Neural progenitor cell (in vitro differentiated cells): ENCODE data around the gene FAM124A. TPM values are rescaled to one million over a fixed set of nuclear protein-coding genes. Genes with fewer than 3 reads are reported as not detected.

Experiments
- DNase-seq: peaks from one replicate; pipeline ENCODE4 v3.0.0-alpha.2; 2016; ENCODE audit warnings: low spot score
- H2AFZ ChIP-seq: fragments of 200-600 bp; sonication (generic); replicated peaks from 2 replicates; pipeline ENCODE4 v1.6.1; 2016; ENCODE audit warnings: antibody characterized with exemption
- H3F3A ChIP-seq: fragments of 200-600 bp; sonication (generic); 2 replicates; pipeline ENCODE4 v1.6.1; 2016; ENCODE audit warnings: antibody characterized with exemption, low read depth
- H3K27ac ChIP-seq: fragments of 200-600 bp; sonication (generic); 2 replicates; pipeline ENCODE4 v1.5.1; 2016; ENCODE audit warnings: mild to moderate bottlenecking
- H3K27me3 ChIP-seq: fragments of 200-600 bp; sonication (generic); 2 replicates; pipeline ENCODE4 v1.6.1; 2016; ENCODE audit warnings: mild to moderate bottlenecking, moderate library complexity
- H3K36me3 ChIP-seq: fragments of 200-600 bp; sonication (generic); 2 replicates; pipeline ENCODE4 v1.5.1; 2016
- H3K4me1 ChIP-seq: fragments of 200-600 bp; sonication (generic); 2 replicates; pipeline ENCODE4 v1.6.1; 2016; ENCODE audit warnings: mixed run types
- H3K4me2 ChIP-seq: fragments of 200-600 bp; sonication (generic); 2 replicates; pipeline ENCODE4 v1.6.1; 2016
- H3K4me3 ChIP-seq: fragments of 200-600 bp; sonication (generic); 2 replicates; pipeline ENCODE4 v1.5.1; 2016
- H3K79me2 ChIP-seq: fragments of 200-600 bp; sonication (generic); 2 replicates; pipeline ENCODE4 v1.6.1; 2016; ENCODE audit warnings: low read depth
- H3K9ac ChIP-seq: fragments of 200-600 bp; sonication (generic); 2 replicates; pipeline ENCODE4 v1.6.1; 2016
- H3K9me3 ChIP-seq: fragments of 200-600 bp; sonication (generic); 2 replicates; pipeline ENCODE4 v1.5.1; 2016; ENCODE audit warnings: low read depth
- H4K20me1 ChIP-seq: fragments of 200-600 bp; sonication (generic); 2 replicates; pipeline ENCODE4 v1.6.1; 2016; ENCODE audit warnings: low read depth
- H3K27ac Mint-ChIP-seq: 3 replicates; pipeline ENCODE4 v1.8.0; 2021; ENCODE audit warnings: mixed read lengths
- H3K27me3 Mint-ChIP-seq: 2 replicates; pipeline ENCODE4 v1.8.0; 2022; ENCODE audit warnings: low read depth, mild to moderate bottlenecking, inconsistent platforms, moderate library complexity, mixed read lengths; ENCODE audit not compliant: insufficient read depth
- H3K36me3 Mint-ChIP-seq: 3 replicates; pipeline ENCODE4 v1.8.0; 2021; ENCODE audit warnings: mixed read lengths
- H3K4me1 Mint-ChIP-seq: 3 replicates; pipeline ENCODE4 v1.8.0; 2021; ENCODE audit warnings: mixed read lengths
- H3K4me3 Mint-ChIP-seq: 3 replicates; pipeline ENCODE4 v1.8.0; 2021; ENCODE audit warnings: mild to moderate bottlenecking, moderate library complexity, mixed read lengths
- H3K9me3 Mint-ChIP-seq: 3 replicates; pipeline ENCODE4 v1.8.0; 2020; ENCODE audit warnings: mixed read lengths
- CTCF ChIP-seq: fragments of 200-600 bp; sonication (generic); IDR thresholded peaks from 2 replicates; pipeline ENCODE4 v1.5.1; 2017; ENCODE audit warnings: antibody characterized with exemption, mild to moderate bottlenecking
- EZH2 ChIP-seq: fragments of 200-600 bp; sonication (generic); IDR thresholded peaks from 2 replicates; pipeline ENCODE4 v1.6.1; 2017; ENCODE audit warnings: antibody characterized with exemption, mild to moderate bottlenecking, moderate library complexity
- EZH2phosphoT487 ChIP-seq: fragments of 200-600 bp; sonication (generic); IDR thresholded peaks from 2 replicates; pipeline ENCODE4 v1.6.1; 2017; ENCODE audit warnings: antibody characterized with exemption
- total RNA-seq: library from RNA; depleted of rRNA; stranded (reverse); fragments of >200 nt; gene quantifications from 2 replicates; pipeline ENCODE4 v1.2.3, GENCODE V29; 2015; ENCODE audit warnings: low replicate concordance

Gene FAM124A
- total RNA-seq, 1 donor from 2014 or later: 22.6 TPM

DNA sequence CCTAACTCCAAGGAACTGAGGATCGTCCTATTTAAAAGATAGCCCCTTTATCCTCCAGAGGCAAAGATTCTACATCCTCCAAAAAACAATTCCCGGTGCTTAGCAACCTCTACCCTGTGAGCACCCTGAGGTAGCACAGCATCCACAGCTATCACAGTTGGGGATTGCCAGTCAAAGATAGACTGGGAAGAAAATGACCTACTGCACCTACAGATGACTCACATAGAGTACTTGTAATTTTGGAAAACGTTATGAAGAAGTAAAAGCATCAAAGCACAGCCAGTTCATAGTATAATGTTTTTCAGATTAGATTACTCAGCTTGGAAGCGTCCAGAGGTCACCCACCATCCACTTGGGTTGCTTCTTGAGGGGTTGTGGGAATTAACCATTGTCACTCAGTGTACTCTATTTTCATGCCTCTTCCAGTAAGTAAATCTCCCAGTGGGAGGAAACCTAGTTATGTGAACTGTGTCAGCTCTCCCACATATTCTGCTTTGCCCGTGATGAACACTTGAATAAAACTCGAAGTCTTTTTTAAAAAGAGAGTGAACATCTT, 8.9 kb upstream of the FAM124A start:
- Mint-ChIP-seq H3K27ac (no peak overlapping the region), H3K9me3 (peaks cover 2% of the 10 kb centered on the region), H3K4me3 (no peak overlapping the region), H3K27me3 (peaks cover 10% of the 10 kb centered on the region), H3K36me3 (no peaks in the 10 kb centered on the region), H3K4me1 (peaks cover 18% of the 10 kb centered on the region)
- TF ChIP-seq EZH2 (no peak), CTCF (no peak), EZH2phosphoT487 (no peak)
- no peak overlapping the region for H3K9ac ChIP-seq
- no peak overlapping the region for H2AFZ ChIP-seq
- H3F3A ChIP-seq: no peaks in the 10 kb centered on the region
- no peak for DNase-seq
- no peaks in the 10 kb centered on the region for H3K27me3 ChIP-seq
- no peak overlapping the region for H3K4me3 ChIP-seq
- no peaks in the 10 kb centered on the region for H3K9me3 ChIP-seq
- no peaks in the 10 kb centered on the region for H3K36me3 ChIP-seq
- no peak overlapping the region for H3K4me2 ChIP-seq
- no peaks in the 10 kb centered on the region for H4K20me1 ChIP-seq
- no peaks in the 10 kb centered on the region for H3K4me1 ChIP-seq
- H3K79me2 ChIP-seq: no peaks in the 10 kb centered on the region
- no peak overlapping the region for H3K27ac ChIP-seq

DNA sequence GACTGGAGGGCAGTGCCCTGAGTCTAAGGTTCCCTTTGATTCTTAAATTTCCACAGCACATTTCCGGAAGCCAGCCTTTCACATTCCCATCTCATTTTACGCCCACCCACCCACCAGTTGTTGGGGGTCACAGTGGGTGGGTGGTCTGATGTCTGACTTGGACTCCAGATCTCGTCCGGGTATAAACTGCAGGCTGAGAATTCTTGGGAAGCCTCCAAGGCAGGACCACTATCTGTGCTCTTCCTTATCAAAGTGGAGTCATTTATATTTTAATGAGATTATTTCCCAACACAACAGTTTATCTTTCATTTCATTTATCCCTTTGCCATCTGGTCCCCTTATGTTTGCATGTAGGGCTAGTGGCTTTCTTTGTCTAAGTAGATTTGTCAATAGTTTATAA, 3.6 kb upstream of the FAM124A start:
- H4K20me1 ChIP-seq: peaks cover 9% of the 10 kb centered on the region
- no peak overlapping the region for H3K4me2 ChIP-seq
- no peaks in the 10 kb centered on the region for H3K9me3 ChIP-seq
- H3K4me3 ChIP-seq: no peak overlapping the region
- peak overlapping the region; percentile 60 for H2AFZ ChIP-seq
- Mint-ChIP-seq H3K36me3 (no peaks in the 10 kb centered on the region), H3K4me1 (peaks cover 11% of the 10 kb centered on the region), H3K27me3 (peaks cover 10% of the 10 kb centered on the region), H3K9me3 (peaks cover 2% of the 10 kb centered on the region), H3K4me3 (no peak overlapping the region), H3K27ac (no peak overlapping the region)
- H3F3A ChIP-seq: peaks cover 23% of the 10 kb centered on the region
- no peak overlapping the region for H3K9ac ChIP-seq
- peaks cover 13% of the 10 kb centered on the region for H3K27me3 ChIP-seq
- H3K27ac ChIP-seq: no peak overlapping the region
- H3K36me3 ChIP-seq: no peaks in the 10 kb centered on the region
- H3K79me2 ChIP-seq: peaks cover 7% of the 10 kb centered on the region
- peaks cover 12% of the 10 kb centered on the region for H3K4me1 ChIP-seq
- no peak for TF ChIP-seq EZH2phosphoT487
- no peak for TF ChIP-seq CTCF
- no peak for TF ChIP-seq EZH2
- DNase-seq: no peak

DNA sequence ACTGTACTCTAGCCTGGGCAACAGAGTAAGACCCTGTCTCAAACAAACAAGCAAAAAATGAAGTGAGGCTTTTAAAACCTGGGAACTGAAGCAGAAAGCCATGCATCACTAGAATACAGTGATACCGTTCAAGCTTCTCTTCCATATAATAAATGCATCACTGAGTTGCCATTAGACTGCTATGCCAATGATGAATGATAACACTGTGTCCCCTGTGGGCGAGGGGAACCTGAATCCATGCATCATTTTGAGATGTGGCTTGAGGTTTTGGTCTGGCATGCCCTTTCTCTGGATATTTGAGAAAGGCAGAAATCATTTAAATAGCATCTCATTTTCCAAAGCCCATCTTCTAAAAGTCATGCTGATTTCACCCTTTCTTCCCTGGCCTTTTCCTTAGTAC, 1.5 kb upstream of the FAM124A start:
- no peak for TF ChIP-seq EZH2phosphoT487
- no peak for TF ChIP-seq CTCF
- TF ChIP-seq EZH2: no peak
- no peak overlapping the region for H3K9ac ChIP-seq
- no peaks in the 10 kb centered on the region for H3K36me3 ChIP-seq
- H3K9me3 ChIP-seq: no peaks in the 10 kb centered on the region
- Mint-ChIP-seq H3K27me3 (peaks cover 11% of the 10 kb centered on the region), H3K4me1 (peaks cover 19% of the 10 kb centered on the region), H3K36me3 (peaks cover 9% of the 10 kb centered on the region), H3K9me3 (peaks cover 2% of the 10 kb centered on the region), H3K27ac (no peak overlapping the region), H3K4me3 (peak overlapping the region; percentile 88)
- H4K20me1 ChIP-seq: peaks cover 22% of the 10 kb centered on the region
- no peak overlapping the region for H2AFZ ChIP-seq
- H3K79me2 ChIP-seq: peaks cover 28% of the 10 kb centered on the region
- H3F3A ChIP-seq: peaks cover 27% of the 10 kb centered on the region
- DNase-seq: no peak
- H3K27ac ChIP-seq: no peak overlapping the region
- H3K4me1 ChIP-seq: peaks cover 32% of the 10 kb centered on the region
- peaks cover 13% of the 10 kb centered on the region for H3K27me3 ChIP-seq
- no peak overlapping the region for H3K4me2 ChIP-seq
- no peak overlapping the region for H3K4me3 ChIP-seq
